DOHH2 (cell line): ENCODE results near the gene ITPA.

Experiments
- EZH2phosphoT487 ChIP-seq: fragments of 200-600 bp; sonication (generic); IDR thresholded peaks from 2 replicates; pipeline ENCODE4 v1.6.1; 2017; ENCODE audit warnings: borderline replicate concordance, mild to moderate bottlenecking, antibody characterized with exemption, low read length, moderate library complexity, mixed read lengths
- TF ChIP-seq, protein P1 (sequence below): fragments of 200-600 bp; sonication (generic); IDR thresholded peaks from one replicate; pipeline ENCODE4 v1.5.1; 2014; ENCODE audit warnings: antibody characterized with exemption, mild to moderate bottlenecking, low read depth, low read length; ENCODE audit not compliant: poor library complexity, severe bottlenecking

DNA sequence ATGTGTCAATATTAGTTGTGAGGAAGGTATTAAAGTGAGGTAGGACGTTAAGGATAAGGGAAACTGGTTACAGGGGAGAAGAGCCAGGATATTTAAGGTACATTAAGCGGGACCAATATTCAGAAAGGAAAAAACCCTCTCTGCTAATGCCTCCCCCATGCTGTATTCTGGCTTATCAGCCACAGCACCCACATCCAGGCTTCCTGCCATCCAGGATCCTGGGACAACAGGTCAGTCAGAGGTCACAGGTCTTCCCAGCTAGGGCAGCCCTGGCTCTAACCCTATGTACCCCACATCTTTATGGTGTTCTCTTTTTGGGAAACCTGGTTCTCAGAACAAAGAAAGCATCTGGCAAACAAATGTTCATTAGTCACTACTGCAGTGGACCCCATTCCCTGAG, 10.1 kb upstream of the ITPA start:
- TF ChIP-seq EZH2phosphoT487, result no peak
- TF ChIP-seq, protein P1, sequence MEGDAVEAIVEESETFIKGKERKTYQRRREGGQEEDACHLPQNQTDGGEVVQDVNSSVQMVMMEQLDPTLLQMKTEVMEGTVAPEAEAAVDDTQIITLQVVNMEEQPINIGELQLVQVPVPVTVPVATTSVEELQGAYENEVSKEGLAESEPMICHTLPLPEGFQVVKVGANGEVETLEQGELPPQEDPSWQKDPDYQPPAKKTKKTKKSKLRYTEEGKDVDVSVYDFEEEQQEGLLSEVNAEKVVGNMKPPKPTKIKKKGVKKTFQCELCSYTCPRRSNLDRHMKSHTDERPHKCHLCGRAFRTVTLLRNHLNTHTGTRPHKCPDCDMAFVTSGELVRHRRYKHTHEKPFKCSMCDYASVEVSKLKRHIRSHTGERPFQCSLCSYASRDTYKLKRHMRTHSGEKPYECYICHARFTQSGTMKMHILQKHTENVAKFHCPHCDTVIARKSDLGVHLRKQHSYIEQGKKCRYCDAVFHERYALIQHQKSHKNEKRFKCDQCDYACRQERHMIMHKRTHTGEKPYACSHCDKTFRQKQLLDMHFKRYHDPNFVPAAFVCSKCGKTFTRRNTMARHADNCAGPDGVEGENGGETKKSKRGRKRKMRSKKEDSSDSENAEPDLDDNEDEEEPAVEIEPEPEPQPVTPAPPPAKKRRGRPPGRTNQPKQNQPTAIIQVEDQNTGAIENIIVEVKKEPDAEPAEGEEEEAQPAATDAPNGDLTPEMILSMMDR, result no peak
